Gastrocnemius medialis (tissue), 4 donors: ENCODE data around the gene HYAL1.

ENCODE experiments used
- CTCF ChIP-seq, 5 experiments: fragments of 450-650 bp in 3 of 5; fragments of 200-600 bp in 2 of 5; sonication (generic) in 2 of 5; IDR thresholded peaks in 4 of 5; conservative IDR thresholded peaks in 1 of 5; 1 replicate in 4 of 5; 2 replicates in 1 of 5; pipeline ENCODE4 v1.5.1; 2016 to 2019; ENCODE audit warnings: antibody characterized with exemption in 5 of 5, mild to moderate bottlenecking in 3 of 5, moderate library complexity in 3 of 5
- POLR2A ChIP-seq, 2 donors: fragments of 450-650 bp; IDR thresholded peaks; one replicate each; pipeline ENCODE4 v1.6.1; 2017; ENCODE audit warnings: antibody characterized with exemption in 2 of 2, mild to moderate bottlenecking in 2 of 2, moderate library complexity in 2 of 2

GRCh38 chr3:50337175-50337861, 33.9 kb upstream of the HYAL1 start:
- TF ChIP-seq CTCF (IDR thresholded peaks at IDR 0.05 in 4 of 5, conservative IDR thresholded peaks at IDR 0.05 in 1 of 5) (no peak), POLR2A (IDR thresholded peaks at IDR 0.05) (peak; percentile 94 to 96)
